Measurements from ENCODE around the gene COL27A1. TPM values are rescaled to one million over a fixed set of nuclear protein-coding genes. Genes with fewer than 3 reads are reported as not detected.

COL27A1 gene
- total and polyA plus RNA-seq, 2 donors (not counting 3 experiments of a cell fraction or from before 2014, with no cell fraction given), result 14.7 to 49.1 TPM

DNA sequence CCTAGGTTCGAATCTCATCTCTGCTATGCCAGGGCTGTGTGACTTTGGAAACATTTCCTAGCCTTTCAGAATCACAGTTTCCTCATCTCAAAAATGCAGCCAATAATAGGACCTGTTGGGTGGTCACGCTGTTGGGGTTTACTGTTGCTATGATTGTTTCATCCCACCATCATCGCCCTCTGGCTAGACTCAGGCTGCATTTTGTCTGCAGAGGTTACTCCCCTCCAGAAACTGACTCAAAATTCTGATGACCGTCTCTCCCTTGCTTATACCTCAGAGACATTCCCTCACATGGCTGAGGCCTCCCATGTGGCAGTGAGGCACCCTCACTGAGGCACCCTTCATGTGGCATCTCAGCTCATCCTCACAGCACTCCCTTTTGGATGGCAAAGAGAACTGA lies 61.6 kb downstream of the COL27A1 start:
- Histone ChIP-seq H3K36me3 (ENCODE audit: control insufficient read depth in 2 of 2, extremely low read depth in 1 of 2, insufficient read depth in 2 of 2, low read length in 2 of 2) (peaks cover 0 to 2% of the 10 kb centered on the region in 2 experiments), H3K27ac (ENCODE audit: insufficient read depth, low read depth, low read length) (no peak overlapping the region), H3K27me3 (ENCODE audit: control insufficient read depth in 2 of 2, insufficient read depth in 2 of 2, low read length in 2 of 2) (no peaks in the 10 kb centered on the region), H3K79me2 (ENCODE audit: control insufficient read depth, insufficient read depth, low read length) (no peaks in the 10 kb centered on the region), H3K9ac (replicated peaks; ENCODE audit: extremely low read depth, insufficient read depth, low read length) (no peak overlapping the region), H4K20me1 (replicated peaks; ENCODE audit: control insufficient read depth, extremely low read depth, insufficient read depth, low read length) (no peaks in the 10 kb centered on the region), H3K4me3 (replicated peaks in 1 of 3; ENCODE audit: insufficient read depth in 1 of 3, low read depth in 1 of 3, low read length in 3 of 3) (no peak overlapping the region), H3K9me3 (replicated peaks; ENCODE audit: control insufficient read depth, insufficient read depth, low read length) (no peaks in the 10 kb centered on the region), H3K9me1 (replicated peaks; ENCODE audit: control insufficient read depth, extremely low read depth, insufficient read depth, low read length) (no peaks in the 10 kb centered on the region), H3K4me2 (ENCODE audit: insufficient read depth, low read length) (no peak overlapping the region), H2AFZ (ENCODE audit: low read depth, low read length) (no peak overlapping the region), H3K4me1 (ENCODE audit: control insufficient read depth, extremely low read depth, insufficient read depth, low read length) (peaks cover 27% of the 10 kb centered on the region)
- ChIA-PET CTCF (interaction anchor here (0.9 to 1.9 kb wide), 6 partner anchors 9 to 109 kb away, joined by 3 to 8 read pairs (median 5); partner anchors contain the start of gene COL27A1), POLR2A (no interaction called here)
- intact Hi-C loops (cut with micrococcal nuclease), result loop anchor here (5.0 kb wide), 1 partner anchor 35 kb away; no protein-coding TSS in a partner anchor
- dilution Hi-C loops (cut with MboI; ENCODE audit: extremely low pct_ligation_motif_present, low sequenced_read_pairs), result no loop called here
- DNase-seq (ENCODE audit: low read depth, low spot score) (no peak), FAIRE-seq (peak; percentile 44)
- no TSS peak for BruUV-seq (replicated peaks)
- TF ChIP-seq POLR2A (IDR thresholded peaks at IDR 0.05; ENCODE audit: low read depth, low read length) (no peak), EZH2 (IDR thresholded peaks at IDR 0.05; ENCODE audit: borderline replicate concordance, low read depth, low read length, severe bottlenecking) (no peak), GATA2 (IDR thresholded peaks at IDR 0.05; ENCODE audit: insufficient read depth, insufficient read length, low read depth, low read length) (no peak), FOS (IDR thresholded peaks at IDR 0.05; ENCODE audit: borderline replicate concordance, insufficient read depth, low read length) (no peak), JUN (IDR thresholded peaks at IDR 0.05; ENCODE audit: borderline replicate concordance, insufficient read depth, insufficient read length, low read depth) (no peak), MYC (IDR thresholded peaks at IDR 0.05; ENCODE audit: low read depth, low read length) (no peak), POLR2AphosphoS5 (IDR thresholded peaks at IDR 0.05; ENCODE audit: insufficient read depth, low read depth, low read length) (no peak)
- TF ChIP-seq, protein P1, sequence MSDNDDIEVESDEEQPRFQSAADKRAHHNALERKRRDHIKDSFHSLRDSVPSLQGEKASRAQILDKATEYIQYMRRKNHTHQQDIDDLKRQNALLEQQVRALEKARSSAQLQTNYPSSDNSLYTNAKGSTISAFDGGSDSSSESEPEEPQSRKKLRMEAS (IDR thresholded peaks at IDR 0.05; ENCODE audit: insufficient read depth, insufficient read length), result no peak
- TF ChIP-seq, protein P2, sequence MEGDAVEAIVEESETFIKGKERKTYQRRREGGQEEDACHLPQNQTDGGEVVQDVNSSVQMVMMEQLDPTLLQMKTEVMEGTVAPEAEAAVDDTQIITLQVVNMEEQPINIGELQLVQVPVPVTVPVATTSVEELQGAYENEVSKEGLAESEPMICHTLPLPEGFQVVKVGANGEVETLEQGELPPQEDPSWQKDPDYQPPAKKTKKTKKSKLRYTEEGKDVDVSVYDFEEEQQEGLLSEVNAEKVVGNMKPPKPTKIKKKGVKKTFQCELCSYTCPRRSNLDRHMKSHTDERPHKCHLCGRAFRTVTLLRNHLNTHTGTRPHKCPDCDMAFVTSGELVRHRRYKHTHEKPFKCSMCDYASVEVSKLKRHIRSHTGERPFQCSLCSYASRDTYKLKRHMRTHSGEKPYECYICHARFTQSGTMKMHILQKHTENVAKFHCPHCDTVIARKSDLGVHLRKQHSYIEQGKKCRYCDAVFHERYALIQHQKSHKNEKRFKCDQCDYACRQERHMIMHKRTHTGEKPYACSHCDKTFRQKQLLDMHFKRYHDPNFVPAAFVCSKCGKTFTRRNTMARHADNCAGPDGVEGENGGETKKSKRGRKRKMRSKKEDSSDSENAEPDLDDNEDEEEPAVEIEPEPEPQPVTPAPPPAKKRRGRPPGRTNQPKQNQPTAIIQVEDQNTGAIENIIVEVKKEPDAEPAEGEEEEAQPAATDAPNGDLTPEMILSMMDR (IDR thresholded peaks at IDR 0.05; ENCODE audit: extremely low read depth in 1 of 2, insufficient read depth in 1 of 2, low read depth in 1 of 2, low read length in 2 of 2), result no peak

Measured in endothelial cell of umbilical vein (primary cell).